GM12801 (cell line): ENCODE data around the gene NPHS2.

Experiments
- CTCF ChIP-seq: IDR thresholded peaks from one replicate; pipeline ENCODE4 v1.5.1; 2011; ENCODE audit warnings: control low read depth; ENCODE audit not compliant: insufficient read length; ENCODE audit errors: extremely low read depth

NPHS2 gene

GRCh38 chr1:179590671-179591070 lies 14.9 kb upstream of the NPHS2 start:
- TF ChIP-seq CTCF, result no peak

GRCh38 chr1:179589509-179589908 lies 13.8 kb upstream of the NPHS2 start:
- no peak for TF ChIP-seq CTCF

GRCh38 chr1:179588425-179589024 lies 12.8 kb upstream of the NPHS2 start:
- TF ChIP-seq CTCF, result no peak

GRCh38 chr1:179587336-179587735 lies 11.6 kb upstream of the NPHS2 start:
- TF ChIP-seq CTCF, result no peak

GRCh38 chr1:179586107-179586823 lies 10.5 kb upstream of the NPHS2 start:
- TF ChIP-seq CTCF, result no peak

- TF ChIP-seq CTCF, result no peak
Measured at GRCh38 chr1:179583771-179584320, 8.1 kb upstream of the NPHS2 start.

- no peak for TF ChIP-seq CTCF
Measured at GRCh38 chr1:179576509-179576908, 761 bp upstream of the NPHS2 start.
